Activated T-helper 1 cell treated with anti-CD3 and anti-CD28 coated beads, Interleukin-2, amount 50 U/mL, for 16 hours (primary cell): ENCODE results near the gene DECR2.

Source experiments
- DNase-seq, 2 donors: peaks; one replicate each; pipeline ENCODE4 v3.0.0-alpha.2; 2020; ENCODE audit warnings: low read depth in 1 of 2, low spot score in 1 of 2

Gene DECR2

GRCh38 chr16:440627-441026 lies 38.9 kb downstream of the DECR2 start:
- no peak for DNase-seq

DNA sequence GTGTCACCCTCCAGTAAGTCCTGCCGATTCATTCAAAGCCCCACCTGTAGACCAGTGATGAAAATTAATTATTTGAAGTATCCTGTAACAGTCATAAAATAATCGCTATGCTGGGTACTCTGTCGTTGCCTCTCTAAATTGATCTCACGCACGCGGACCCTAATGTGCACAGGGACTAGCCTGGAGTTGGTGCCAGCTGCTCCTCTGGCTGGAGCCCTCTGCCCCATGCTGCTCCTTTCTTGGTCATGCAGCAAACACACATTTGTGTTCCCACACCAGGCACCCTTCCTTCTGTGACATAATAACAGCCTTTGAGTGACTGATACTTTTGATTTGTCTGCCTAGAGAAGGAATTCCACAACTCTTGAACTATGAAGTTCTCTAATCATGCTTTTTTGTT lies 39.8 kb downstream of the DECR2 start:
- DNase-seq: no peak

GRCh38 chr16:442976-443375 lies 41.3 kb downstream of the DECR2 start:
- no peak for DNase-seq

DNA sequence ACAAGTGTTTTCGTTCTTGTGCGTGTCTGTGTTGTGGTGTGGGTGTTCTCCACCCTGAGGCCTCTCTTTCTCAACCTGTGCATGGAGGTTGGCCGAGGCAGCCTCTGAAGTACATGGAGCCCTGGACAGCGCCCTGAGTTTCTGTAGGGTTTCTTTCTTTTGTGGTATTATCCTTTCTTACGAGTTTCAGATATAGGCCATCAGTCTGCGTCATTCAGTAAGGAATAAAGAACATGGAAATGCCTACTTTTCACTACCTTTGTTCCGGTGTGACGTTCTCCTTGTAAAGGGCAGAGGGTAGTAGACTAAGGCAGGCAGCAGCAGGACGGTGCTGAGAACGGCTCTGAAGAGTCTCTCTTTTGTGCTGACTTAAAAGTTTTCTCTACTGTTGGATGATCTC lies 42.3 kb downstream of the DECR2 start:
- no peak for DNase-seq

- DNase-seq: no peak
Observed at GRCh38 chr16:445566-445965, 43.9 kb downstream of the DECR2 start.

- no peak for DNase-seq
Observed at GRCh38 chr16:450385-450784, 48.7 kb downstream of the DECR2 start.

- no peak for DNase-seq
Observed at GRCh38 chr16:450785-451512, 49.3 kb downstream of the DECR2 start.

- no peak for DNase-seq
Observed at GRCh38 chr16:454397-454940, 52.8 kb downstream of the DECR2 start.

DNA sequence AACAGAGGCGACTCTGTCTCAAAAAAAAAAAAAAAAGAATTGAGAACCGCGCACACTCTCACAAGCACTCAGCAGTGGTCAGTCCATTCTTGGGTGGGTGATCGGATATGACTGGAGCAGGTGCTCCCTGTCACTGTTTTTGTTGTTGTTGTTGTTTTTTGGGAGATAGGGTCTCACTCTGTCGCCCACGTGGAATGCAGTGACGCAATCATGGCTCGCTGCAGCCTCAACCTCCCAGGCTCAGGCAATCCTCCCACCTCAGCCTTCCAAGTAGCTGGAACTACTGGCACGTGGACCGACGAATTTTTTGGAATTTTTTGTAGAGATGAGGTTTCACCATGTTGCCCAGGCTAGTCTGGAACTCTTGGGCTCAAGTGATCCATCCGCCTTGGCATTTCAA lies 53.8 kb downstream of the DECR2 start:
- no peak for DNase-seq

GRCh38 chr16:456891-457483 lies 55.3 kb downstream of the DECR2 start:
- no peak for DNase-seq

GRCh38 chr16:457732-458400 lies 56.2 kb downstream of the DECR2 start:
- no peak for DNase-seq

DNA sequence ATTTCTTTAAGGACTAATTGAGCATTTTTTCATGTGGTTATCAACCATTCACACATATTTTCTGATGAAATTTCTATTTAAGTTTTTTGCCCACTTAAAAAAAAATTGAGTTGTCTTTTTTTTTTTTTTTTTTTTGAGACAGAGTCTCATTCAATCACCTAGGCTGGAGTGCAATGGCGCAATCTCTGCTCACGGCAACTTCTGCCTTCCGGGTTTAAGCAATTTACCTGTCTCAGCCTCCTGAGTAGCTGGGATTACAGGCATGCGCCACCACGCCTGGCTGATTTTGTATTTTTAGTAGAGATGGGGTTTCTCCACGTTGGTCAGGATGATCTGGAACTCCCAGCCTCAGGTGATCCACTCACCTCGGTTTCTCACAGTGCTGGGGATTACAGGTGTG lies 58.1 kb downstream of the DECR2 start:
- DNase-seq: no peak

DNA sequence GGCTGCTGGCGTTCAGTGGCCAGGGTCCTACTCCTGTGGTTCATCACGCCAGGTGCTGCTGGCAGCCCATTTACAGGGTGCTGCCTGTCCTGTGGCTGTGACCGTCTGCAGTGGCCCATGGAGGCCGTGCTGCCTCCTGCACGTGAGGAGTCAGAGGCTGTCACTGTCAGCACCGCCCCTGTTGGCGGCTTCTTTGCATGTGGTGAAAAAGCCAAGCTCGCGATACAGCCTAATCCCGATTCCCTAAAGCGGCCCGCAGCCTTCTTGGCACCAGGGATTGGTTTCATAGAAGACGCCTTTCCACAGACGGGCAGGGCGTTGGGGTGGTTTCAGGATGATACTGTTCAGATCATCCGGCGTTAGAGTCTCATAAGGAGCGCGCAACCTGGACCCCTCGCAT lies 59.1 kb downstream of the DECR2 start:
- DNase-seq: no peak
